Fibroblast of pulmonary artery (primary cell): ENCODE measurements around the gene TMEM256.
"Not testable (repeated sequence)": the region's sequence is repeated elsewhere in the genome, so short reads cannot be mapped to it uniquely, and the experiment has no call there.

Experiments used
- DNase-seq: peaks from one replicate; pipeline ENCODE4 v3.0.0-alpha.2; 2010; ENCODE audit warnings: low read depth
- H3K4me3 ChIP-seq: replicated peaks from 2 replicates; pipeline ENCODE4 v1.5.1; 2011; ENCODE audit warnings: low read depth, mild to moderate bottlenecking, control low read depth, low read length, moderate library complexity
- CTCF ChIP-seq: IDR thresholded peaks from 2 replicates; pipeline ENCODE4 v1.5.1; 2011; ENCODE audit warnings: mild to moderate bottlenecking, control low read depth, low read length, inconsistent platforms; ENCODE audit errors: missing control alignments

TMEM256 gene

GRCh38 chr17:7369825-7370224 lies 34.1 kb downstream of the TMEM256 start:
- TF ChIP-seq CTCF: no peak
- H3K4me3 ChIP-seq: no peak overlapping the region
- DNase-seq: no peak

GRCh38 chr17:7368599-7368994 lies 35.3 kb downstream of the TMEM256 start:
- not testable (repeated sequence) for H3K4me3 ChIP-seq

GRCh38 chr17:7367918-7368598 lies 35.8 kb downstream of the TMEM256 start:
- no peak for TF ChIP-seq CTCF
- DNase-seq: no peak
- no peak overlapping the region for H3K4me3 ChIP-seq

More at GRCh38 chr17:7368599-7368994, 35.3 kb downstream of the TMEM256 start:
- DNase-seq: not testable (repeated sequence)

- no peak for TF ChIP-seq CTCF
- H3K4me3 ChIP-seq: no peak overlapping the region
- no peak for DNase-seq
Measured at GRCh38 chr17:7367083-7367482, 36.8 kb downstream of the TMEM256 start.

GRCh38 chr17:7365963-7366362 lies 37.9 kb downstream of the TMEM256 start:
- not testable (repeated sequence) for DNase-seq, H3K4me3 ChIP-seq

- H3K4me3 ChIP-seq: no peak overlapping the region
- no peak for TF ChIP-seq CTCF
- DNase-seq: no peak
Measured at GRCh38 chr17:7363311-7363710, 40.6 kb downstream of the TMEM256 start.

- no peak for TF ChIP-seq CTCF
Measured at GRCh38 chr17:7361906-7362305, 42.0 kb downstream of the TMEM256 start.

GRCh38 chr17:7357381-7357780 lies 46.5 kb downstream of the TMEM256 start:
- no peak for TF ChIP-seq CTCF
- no peak overlapping the region for H3K4me3 ChIP-seq
- no peak for DNase-seq

More at GRCh38 chr17:7361906-7362305, 42.0 kb downstream of the TMEM256 start:
- no peak overlapping the region for H3K4me3 ChIP-seq
- DNase-seq: no peak
